ENCODE data around the gene SCAND1.

- no peak for TF ChIP-seq EZH2 (IDR thresholded peaks at IDR 0.05; ENCODE audit: insufficient read depth, poor library complexity, severe bottlenecking)
- TF ChIP-seq EZH2phosphoT487 (IDR thresholded peaks at IDR 0.05; ENCODE audit: insufficient read depth, low read depth) = no peak
Observed at GRCh38 chr20:35968930-35969329, 14.6 kb upstream of the SCAND1 start.
